HG03439 (cell line): ENCODE measurements around the gene TPSD1.
"Not testable (repeated sequence)": the region's sequence is repeated elsewhere in the genome, so short reads cannot be mapped to it uniquely, and the experiment has no call there.

Source experiments
- ATAC-seq: cut with Tn5 transposase; IDR thresholded peaks from one replicate; pipeline ENCODE4 v1.9.1; 2021; ENCODE audit warnings: mild to moderate bottlenecking, moderate library complexity; ENCODE audit not compliant: unreplicated experiment

The TPSD1 gene

GRCh38 chr16:1295465-1295864 is 39.6 kb downstream of the TPSD1 start:
- ATAC-seq = no peak

GRCh38 chr16:1296688-1297017 is 40.8 kb downstream of the TPSD1 start:
- ATAC-seq = not testable (repeated sequence)

- ATAC-seq = no peak
Observed at GRCh38 chr16:1297018-1297696, 41.3 kb downstream of the TPSD1 start.

- no peak for ATAC-seq
Observed at GRCh38 chr16:1298406-1298805, 42.5 kb downstream of the TPSD1 start.

GRCh38 chr16:1299012-1299867 is 43.4 kb downstream of the TPSD1 start:
- no peak for ATAC-seq

- ATAC-seq = no peak
Observed at GRCh38 chr16:1299868-1300203, 44.0 kb downstream of the TPSD1 start.

- no peak for ATAC-seq
Observed at GRCh38 chr16:1300664-1301476, 45.0 kb downstream of the TPSD1 start.

- ATAC-seq = no peak
Observed at GRCh38 chr16:1301562-1301961, 45.7 kb downstream of the TPSD1 start.

GRCh38 chr16:1305823-1306222 is 50.0 kb downstream of the TPSD1 start:
- ATAC-seq = no peak

GRCh38 chr16:1306334-1306733 is 50.5 kb downstream of the TPSD1 start:
- no peak for ATAC-seq

- no peak for ATAC-seq
Observed at GRCh38 chr16:1308036-1308976, 52.4 kb downstream of the TPSD1 start.
